Endodermal cell (in vitro differentiated cells): ENCODE data around the gene GON7. TPM values are rescaled to one million over a fixed set of nuclear protein-coding genes. Genes with fewer than 3 reads are reported as not detected.
"Not testable (repeated sequence)": the region's sequence is repeated elsewhere in the genome, so short reads cannot be mapped to it uniquely, and the experiment has no call there.

ENCODE experiments used
- DNase-seq: peaks from one replicate; pipeline ENCODE4 v3.0.0-alpha.2; 2017
- H3K27ac ChIP-seq: 2 replicates; pipeline ENCODE4 v1.5.1; 2013; ENCODE audit warnings: mild to moderate bottlenecking, low read depth, low read length, moderate library complexity
- H3K27me3 ChIP-seq: 2 replicates; pipeline ENCODE4 v1.6.1; 2013; ENCODE audit warnings: mild to moderate bottlenecking, low read length, moderate library complexity; ENCODE audit not compliant: insufficient read depth, control insufficient read depth, poor library complexity, severe bottlenecking
- H3K36me3 ChIP-seq: 2 replicates; pipeline ENCODE4 v1.7.0; 2013; ENCODE audit warnings: mild to moderate bottlenecking, low read length, moderate library complexity; ENCODE audit not compliant: control insufficient read depth, insufficient read depth
- H3K4me1 ChIP-seq: one replicate; pipeline ENCODE4 v1.7.0; 2013; ENCODE audit warnings: low read length; ENCODE audit not compliant: control insufficient read depth, insufficient read depth
- H3K4me3 ChIP-seq: 2 replicates; pipeline ENCODE4 v1.5.1; 2013; ENCODE audit warnings: mild to moderate bottlenecking, low read length, moderate library complexity
- H3K9ac ChIP-seq: 2 replicates; pipeline ENCODE4 v1.6.1; 2013; ENCODE audit warnings: mild to moderate bottlenecking, low read length, moderate library complexity; ENCODE audit not compliant: poor library complexity, severe bottlenecking; ENCODE audit errors: extremely low read depth
- H3K9me3 ChIP-seq: 2 replicates; pipeline ENCODE4 v1.6.1; 2013; ENCODE audit warnings: mild to moderate bottlenecking, low read length, moderate library complexity; ENCODE audit not compliant: control insufficient read depth
- H3K27ac Mint-ChIP-seq: 2 replicates; pipeline ENCODE4 v1.8.0; 2020; ENCODE audit warnings: mixed read lengths
- H3K27me3 Mint-ChIP-seq: 2 replicates; pipeline ENCODE4 v1.8.0; 2021; ENCODE audit warnings: mild to moderate bottlenecking, mixed read lengths; ENCODE audit not compliant: insufficient read depth
- H3K36me3 Mint-ChIP-seq: 2 replicates; pipeline ENCODE4 v1.8.0; 2020; ENCODE audit warnings: low read depth, mixed read lengths
- H3K4me1 Mint-ChIP-seq: 2 replicates; pipeline ENCODE4 v1.8.0; 2020; ENCODE audit warnings: mixed read lengths
- H3K4me3 Mint-ChIP-seq: 2 replicates; pipeline ENCODE4 v1.8.0; 2020; ENCODE audit warnings: mild to moderate bottlenecking, moderate library complexity, mixed read lengths
- H3K9me3 Mint-ChIP-seq: 2 replicates; pipeline ENCODE4 v1.8.0; 2020; ENCODE audit warnings: mild to moderate bottlenecking, mixed read lengths
- CTCF ChIP-seq: fragments of 200-600 bp; sonication (generic); conservative IDR thresholded peaks from 2 replicates; pipeline ENCODE4 v1.5.0; 2021; ENCODE audit warnings: antibody characterized with exemption, mild to moderate bottlenecking
- WGBS, 2 experiments: methylation state at CpG; one replicate each; pipeline versions ENCODE4 v1.1.5 to v1.1.7; 2013; ENCODE audit warnings: missing lambda C conversion rate in 2 of 2, mixed read lengths in 1 of 2; ENCODE audit not compliant: insufficient coverage in 1 of 2, insufficient read length in 1 of 2; 5-methylcytosine and 5-hydroxymethylcytosine counted together
- total RNA-seq, 2 donors: library from RNA; stranded (reverse); fragmentation: NEBNext Ultra II Directional in 1 of 2; extraction: Animal tissue kit (Norgen Biotek cat#: 25700) in 1 of 2; gene quantifications; 2 replicates in 1 of 2; 3 replicates in 1 of 2; pipeline ENCODE4 v1.2.1, GENCODE V29; 2021

The GON7 gene
- total RNA-seq, 2 donors from 2014 or later = 6.5 to 7.2 TPM

- H3K27me3 Mint-ChIP-seq = not testable (repeated sequence)
Observed at GRCh38 chr14:93169619-93170018, 37.2 kb downstream of the GON7 start.

GRCh38 chr14:93168610-93169009, 38.3 kb downstream of the GON7 start:
- H3K36me3 ChIP-seq, H3K27me3 ChIP-seq, DNase-seq, H3K4me1 ChIP-seq, H3K27me3 Mint-ChIP-seq, H3K4me3 ChIP-seq, H3K36me3 Mint-ChIP-seq, H3K27ac ChIP-seq, H3K4me3 Mint-ChIP-seq, H3K4me1 Mint-ChIP-seq, H3K9me3 Mint-ChIP-seq, H3K27ac Mint-ChIP-seq, H3K9ac ChIP-seq, H3K9me3 ChIP-seq: not testable (repeated sequence)
- 92 to 94% methylated on average over 7 to 8 of the region's 9 CpGs for WGBS, 2 experiments

More at GRCh38 chr14:93169619-93170018, 37.2 kb downstream of the GON7 start:
- not testable (repeated sequence) for H3K9ac ChIP-seq, H3K9me3 ChIP-seq, H3K36me3 Mint-ChIP-seq, H3K9me3 Mint-ChIP-seq, H3K4me1 ChIP-seq, H3K27ac Mint-ChIP-seq, H3K4me1 Mint-ChIP-seq, H3K4me3 Mint-ChIP-seq, H3K27ac ChIP-seq, H3K4me3 ChIP-seq, H3K36me3 ChIP-seq, DNase-seq, H3K27me3 ChIP-seq
- WGBS, 2 experiments = 85 to 100% methylated on average over 1 to 6 of the region's 6 CpGs

GRCh38 chr14:93165271-93166265, 41.3 kb downstream of the GON7 start:
- H3K9me3 ChIP-seq, H3K9ac ChIP-seq, H3K36me3 ChIP-seq, H3K4me1 Mint-ChIP-seq, H3K27me3 Mint-ChIP-seq, H3K27me3 ChIP-seq, H3K4me1 ChIP-seq, DNase-seq, H3K4me3 Mint-ChIP-seq, H3K36me3 Mint-ChIP-seq, H3K27ac Mint-ChIP-seq, H3K9me3 Mint-ChIP-seq, H3K4me3 ChIP-seq: not testable (repeated sequence)
- H3K27ac ChIP-seq = peak overlapping the region; percentile 17
- WGBS, 2 experiments = 73 to 86% methylated on average over 9 to 23 of the region's 26 CpGs

GRCh38 chr14:93163564-93163963, 43.3 kb downstream of the GON7 start:
- Histone ChIP-seq H3K9ac (no peak overlapping the region), H3K27me3 (no peaks in the 10 kb centered on the region), H3K36me3 (no peaks in the 10 kb centered on the region), H3K4me1 (no peaks in the 10 kb centered on the region), H3K4me3 (no peak overlapping the region), H3K27ac (no peak overlapping the region), H3K9me3 (no peaks in the 10 kb centered on the region)
- no peak for TF ChIP-seq CTCF
- DNase-seq = no peak
- Mint-ChIP-seq H3K27ac (no peak overlapping the region), H3K9me3 (no peaks in the 10 kb centered on the region), H3K4me3 (no peak overlapping the region), H3K36me3 (no peaks in the 10 kb centered on the region), H3K27me3 (no peaks in the 10 kb centered on the region), H3K4me1 (peaks cover 3% of the 10 kb centered on the region)
- WGBS, 2 experiments = 0 to 69% methylated on average over 1 to 4 of the region's 5 CpGs
